ENCODE results near the gene BRF1.
A peak's percentile ranks its signal among the peaks of the same experiment; 100 is the strongest.
"Not testable (repeated sequence)": the region's sequence is repeated elsewhere in the genome, so short reads cannot be mapped to it uniquely, and the experiment has no call there.

The BRF1 gene

DNA sequence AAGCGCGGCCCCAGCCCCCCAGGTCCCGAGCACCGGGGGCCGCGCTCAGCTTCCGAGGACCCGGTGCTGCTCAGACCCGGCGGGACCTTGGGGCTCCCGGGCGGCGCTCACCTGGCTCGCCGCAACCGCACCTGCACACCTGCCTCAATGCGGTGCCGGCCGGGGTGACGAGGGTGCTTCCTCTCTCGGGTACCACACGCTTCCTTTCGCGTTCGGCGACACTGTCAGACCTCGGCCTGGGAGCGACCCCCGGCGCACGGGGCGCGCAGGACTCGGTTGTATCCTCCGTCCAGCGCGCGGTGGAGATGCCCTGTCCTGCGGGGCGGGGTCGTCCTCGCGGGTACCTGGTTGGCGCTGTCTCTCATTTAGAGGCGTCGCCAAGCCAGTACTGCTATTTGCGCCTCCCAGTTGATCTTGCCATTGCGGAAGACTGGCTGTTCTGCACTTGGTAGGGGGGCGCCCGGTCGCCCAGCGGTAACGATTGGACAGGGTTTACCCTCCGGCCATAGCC lies 14.5 kb upstream of the BRF1 start:
- no peak for DNase-seq

DNA sequence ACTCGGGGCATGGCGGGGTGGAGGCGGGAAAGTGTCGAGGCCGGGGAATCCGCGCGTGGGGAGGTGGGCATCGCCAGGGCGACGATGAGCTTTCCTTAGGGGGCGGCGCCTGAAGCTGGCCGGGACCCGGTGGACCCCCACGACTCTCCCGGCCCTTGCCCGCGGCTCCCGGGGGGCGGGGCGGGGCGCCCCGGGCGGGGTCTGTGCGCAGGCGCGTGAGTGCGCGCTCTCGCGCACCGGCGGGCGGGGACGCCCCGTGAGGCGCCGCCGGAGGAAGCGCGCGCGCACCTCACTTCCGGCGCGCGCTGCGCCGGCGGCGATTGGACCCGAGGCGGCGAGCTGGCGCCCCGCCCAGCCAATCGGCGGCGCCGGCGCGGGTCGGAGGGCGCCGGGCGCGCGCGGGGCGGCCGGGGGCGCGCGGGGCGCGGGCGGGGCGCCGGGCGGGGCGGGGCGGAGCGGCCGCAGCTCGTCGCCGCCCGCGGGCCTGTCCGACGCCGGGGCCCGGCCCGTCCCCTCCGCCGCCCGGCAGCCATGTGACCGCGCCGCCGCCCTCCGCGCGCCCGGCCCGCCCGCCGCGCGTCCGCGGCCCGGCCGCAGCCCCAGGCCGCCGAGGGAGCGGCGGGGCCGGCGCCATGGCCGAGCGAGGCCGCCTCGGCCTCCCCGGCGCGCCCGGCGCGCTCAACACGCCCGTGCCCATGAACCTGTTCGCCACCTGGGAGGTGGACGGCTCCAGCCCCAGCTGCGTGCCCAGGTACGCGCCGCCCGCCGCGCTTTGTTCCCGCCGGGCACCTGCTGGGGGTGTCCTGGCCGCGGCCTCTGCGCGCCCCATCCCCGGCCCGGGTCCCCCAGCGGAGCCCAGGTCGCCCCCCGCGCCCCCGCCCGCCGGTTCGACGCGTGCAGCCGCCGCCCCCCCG lies 13.7 kb upstream of the BRF1 start, which contains the start of gene PACS2:
Gene PACS2 (plus strand): TSS at position 462 of the 914 bp plus-strand sequence. CDS start 171 bp downstream, at position 633.
- DNase-seq = peak; percentile 88

DNA sequence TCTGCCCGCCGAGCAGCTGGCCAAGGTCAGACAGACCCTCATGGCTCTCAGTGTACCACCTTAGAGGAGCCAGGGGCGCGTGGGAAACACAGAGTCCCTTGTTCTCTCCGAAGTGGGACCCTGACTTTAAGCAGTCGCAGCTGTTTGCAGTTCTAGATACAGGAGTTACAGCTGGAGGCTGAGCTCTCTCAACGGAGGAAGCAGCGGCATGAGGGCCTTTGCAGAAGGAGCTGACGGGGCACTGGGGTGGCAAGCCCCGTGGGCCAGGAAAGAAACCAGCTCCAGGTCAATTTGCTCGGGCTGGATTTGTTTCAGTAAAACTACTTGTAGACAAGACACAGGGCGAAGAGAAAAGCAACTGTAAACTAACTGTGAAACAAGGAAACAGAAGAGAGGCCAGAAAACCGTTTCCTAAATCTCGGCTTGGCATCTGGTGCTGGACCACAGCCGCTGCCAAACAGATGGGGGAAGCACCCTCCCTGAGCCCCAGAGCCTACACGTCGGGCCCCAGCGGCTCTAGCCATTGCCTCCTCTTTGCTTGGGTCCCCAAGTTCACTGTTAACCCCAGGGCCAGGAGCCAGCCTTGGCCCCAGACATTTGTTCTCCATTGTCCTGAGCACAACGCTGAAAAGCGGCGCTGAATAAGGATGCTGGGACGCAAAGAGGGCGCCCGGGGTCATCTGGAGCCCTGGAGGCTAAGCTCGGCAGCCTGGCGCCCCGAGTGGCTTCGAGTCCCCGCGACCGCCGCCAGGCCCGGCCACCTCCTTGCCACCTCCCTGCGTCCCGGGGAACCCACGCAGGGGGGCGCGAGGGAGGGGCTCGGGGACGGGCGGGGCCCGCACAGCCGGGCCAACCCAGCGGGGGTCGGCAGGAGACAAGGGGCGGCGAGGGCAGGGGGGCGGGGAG lies 12.8 kb upstream of the BRF1 start:
- DNase-seq = no peak

DNA sequence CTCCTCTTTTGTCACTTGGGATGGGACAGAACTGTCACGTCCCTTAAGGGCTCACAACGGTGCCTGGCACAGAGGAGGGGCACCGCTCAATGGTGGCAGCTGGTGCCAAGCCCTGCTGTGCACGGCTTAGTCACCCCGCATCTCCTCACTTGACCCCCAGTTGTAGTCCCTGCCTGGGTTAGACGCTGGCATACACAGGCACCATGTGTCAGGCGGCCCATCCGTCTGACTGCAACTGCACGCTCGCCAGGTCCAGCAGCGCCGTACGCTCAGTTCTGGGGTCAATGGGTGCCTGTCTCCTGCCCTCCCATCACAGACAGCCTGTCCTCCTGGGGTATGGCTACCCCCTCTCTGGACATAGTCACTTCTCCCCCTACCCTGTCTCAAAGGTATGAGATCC lies 12.2 kb upstream of the BRF1 start:
- no peak for DNase-seq

DNA sequence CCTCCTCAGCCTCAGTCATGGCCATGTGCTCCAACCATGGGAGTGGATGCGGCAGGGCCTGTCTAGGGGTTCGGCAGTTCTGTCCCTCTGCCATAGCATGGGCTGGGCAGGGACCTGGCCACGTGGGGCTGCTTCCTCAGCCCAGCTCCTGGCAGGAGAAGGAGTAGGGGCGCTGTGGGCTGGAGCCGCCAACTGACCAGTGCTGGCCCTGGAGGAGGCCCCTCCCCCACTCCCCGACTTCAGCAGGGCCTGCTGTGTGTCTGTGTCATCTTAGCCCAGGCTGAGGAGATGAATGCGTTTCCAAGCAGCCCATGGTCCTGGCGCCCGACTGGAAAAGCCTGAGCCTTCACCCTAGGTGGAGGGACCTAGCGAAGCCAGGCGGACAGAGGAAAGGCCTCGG lies 11.0 kb upstream of the BRF1 start:
- DNase-seq = no peak

DNA sequence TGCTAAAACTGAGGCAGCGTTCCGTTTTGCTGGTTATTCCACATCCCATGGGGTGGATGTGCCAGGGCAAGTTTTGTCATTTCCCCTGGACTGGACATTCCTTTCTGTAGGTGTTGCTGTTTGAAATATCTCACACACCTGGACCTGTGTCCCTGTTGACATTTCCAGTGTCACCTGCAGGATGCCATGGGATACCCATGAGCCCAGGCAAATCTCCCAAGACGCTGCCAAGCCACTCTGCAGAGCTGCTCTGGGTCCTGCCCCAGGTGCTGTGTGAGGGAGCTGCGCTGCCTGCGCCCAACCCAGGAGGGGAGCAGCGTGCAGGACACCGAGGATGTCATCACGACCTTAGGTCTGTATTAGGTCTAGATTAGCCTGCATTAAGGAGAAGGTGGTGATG lies 8.6 kb upstream of the BRF1 start:
- DNase-seq = no peak

DNA sequence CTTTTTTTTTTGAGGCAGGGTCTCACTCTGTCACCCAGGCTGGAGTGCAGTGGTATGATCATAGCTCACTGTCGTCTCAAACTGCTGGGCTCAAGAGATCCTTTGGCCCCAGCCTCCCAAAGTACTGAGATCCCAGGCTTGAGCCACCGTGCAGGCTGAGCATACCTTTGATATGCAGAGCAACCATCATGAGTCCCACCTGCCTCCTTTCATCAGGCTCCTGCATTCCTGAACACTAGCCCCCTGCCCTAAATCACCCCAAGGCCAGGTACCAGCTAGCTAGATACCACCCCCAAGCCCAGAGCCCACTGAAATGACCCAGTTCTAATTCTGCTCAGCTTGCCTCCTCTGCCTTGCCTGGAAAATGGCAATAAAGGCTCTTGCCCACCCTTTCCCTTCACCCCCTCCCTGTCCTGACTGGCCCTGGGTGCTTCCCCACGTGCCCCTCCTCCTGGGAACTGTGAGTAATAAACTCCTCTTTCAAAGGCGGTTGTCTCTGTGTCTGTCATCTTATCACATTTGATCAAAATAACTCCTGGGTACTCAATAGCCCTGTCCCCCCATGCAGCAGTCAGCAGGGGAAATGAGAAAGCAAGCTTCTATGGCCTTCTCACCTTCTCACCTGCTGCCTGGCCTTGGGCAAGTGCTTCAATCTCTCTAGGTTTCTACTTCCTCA lies 6.4 kb upstream of the BRF1 start:
- DNase-seq = no peak

DNA sequence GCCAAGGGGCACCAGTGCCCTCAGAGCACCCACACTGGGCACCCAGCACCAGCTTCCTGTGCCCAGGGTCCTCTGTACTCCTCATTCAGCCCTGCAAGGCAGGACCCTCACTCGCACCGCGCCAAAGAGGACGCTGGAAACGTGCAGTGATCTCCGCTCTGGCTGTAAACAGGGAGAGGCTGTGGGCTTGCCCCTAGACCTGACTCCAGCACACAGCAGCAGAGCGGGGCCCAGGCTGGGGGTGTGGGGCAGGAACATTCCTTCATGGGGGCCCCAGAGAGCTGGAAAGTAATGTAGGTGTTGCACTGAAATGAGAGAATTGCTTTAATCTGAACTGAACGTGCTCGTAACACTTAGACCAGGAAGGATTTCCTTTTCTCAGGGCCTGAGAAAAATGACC lies 5.0 kb upstream of the BRF1 start:
- no peak for DNase-seq

DNA sequence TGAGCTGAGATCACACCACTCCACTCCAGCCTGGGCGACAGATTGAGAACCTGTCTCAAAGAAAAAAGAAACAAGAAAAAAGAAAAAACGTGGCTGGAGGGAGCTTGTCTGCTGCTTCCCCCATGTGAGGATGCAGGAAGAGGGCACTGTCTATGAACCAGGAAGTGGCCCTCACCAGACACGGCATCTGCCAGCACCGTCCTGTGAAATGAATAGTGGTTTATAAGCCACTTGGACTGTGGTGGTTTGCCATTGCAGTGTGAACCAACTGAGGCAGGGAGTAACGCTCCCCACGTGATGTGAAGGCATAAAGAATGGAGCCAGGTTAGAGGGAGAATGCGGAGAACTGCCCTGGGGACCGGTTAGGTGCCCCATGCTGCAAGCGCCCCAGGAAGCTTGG lies 4.5 kb upstream of the BRF1 start:
- DNase-seq = no peak

DNA sequence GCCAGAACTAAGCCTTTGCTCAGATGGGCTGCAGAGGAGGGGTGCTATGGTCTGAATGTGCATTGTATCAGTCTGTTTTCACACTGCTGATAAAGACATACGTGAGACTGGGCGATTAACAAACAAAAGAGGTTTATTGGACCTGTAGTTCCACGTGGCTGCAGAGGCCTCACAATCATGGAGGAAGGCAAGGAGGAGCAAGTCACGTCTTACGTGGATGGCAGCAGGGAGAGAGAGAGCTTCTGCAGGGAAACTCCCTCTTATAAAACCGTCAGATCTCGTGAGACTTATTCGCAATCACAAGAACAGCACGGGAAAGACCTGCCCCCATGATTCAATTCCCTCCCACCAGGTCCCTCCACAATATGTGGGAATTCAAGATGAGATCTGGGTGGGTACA lies 3.8 kb upstream of the BRF1 start:
- DNase-seq = no peak

DNA sequence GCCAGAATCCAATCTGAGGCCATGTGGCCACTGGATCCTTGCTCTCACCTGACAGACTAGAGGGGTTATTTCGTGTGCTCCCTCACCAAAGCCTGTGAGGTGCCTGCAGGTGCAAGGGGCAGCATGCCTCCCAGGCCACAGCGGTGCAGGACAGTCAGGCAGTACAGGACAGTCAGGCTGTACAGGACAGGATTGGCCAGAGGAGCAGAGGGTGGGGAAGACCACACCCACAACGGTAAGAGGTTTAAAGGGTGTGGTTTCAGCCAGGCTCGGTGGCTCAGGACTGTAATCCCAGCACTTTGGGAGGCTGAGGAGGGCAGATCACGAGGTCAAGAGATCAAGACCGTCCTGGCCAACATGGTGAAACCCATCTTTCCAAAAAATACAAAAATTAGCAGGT lies 3.1 kb upstream of the BRF1 start:
- DNase-seq = no peak

DNA sequence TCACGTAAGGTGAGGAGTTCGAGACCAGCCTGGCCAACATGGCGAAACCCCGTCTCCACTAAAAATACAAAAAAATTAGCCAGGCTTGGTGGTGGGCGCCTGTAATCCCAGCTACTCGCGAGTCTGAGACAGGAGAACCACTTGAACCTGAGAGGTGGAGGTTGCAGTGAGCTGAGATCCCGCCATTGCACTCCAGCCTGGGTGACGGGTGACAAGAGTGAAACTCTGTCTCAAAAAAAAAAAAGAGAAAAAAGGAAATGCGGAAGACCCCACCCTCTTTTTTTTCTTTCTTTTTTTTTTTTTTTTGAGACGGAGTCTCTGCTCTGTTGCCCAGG lies 1.1 kb upstream of the BRF1 start:
- not testable (repeated sequence) for DNase-seq

DNA sequence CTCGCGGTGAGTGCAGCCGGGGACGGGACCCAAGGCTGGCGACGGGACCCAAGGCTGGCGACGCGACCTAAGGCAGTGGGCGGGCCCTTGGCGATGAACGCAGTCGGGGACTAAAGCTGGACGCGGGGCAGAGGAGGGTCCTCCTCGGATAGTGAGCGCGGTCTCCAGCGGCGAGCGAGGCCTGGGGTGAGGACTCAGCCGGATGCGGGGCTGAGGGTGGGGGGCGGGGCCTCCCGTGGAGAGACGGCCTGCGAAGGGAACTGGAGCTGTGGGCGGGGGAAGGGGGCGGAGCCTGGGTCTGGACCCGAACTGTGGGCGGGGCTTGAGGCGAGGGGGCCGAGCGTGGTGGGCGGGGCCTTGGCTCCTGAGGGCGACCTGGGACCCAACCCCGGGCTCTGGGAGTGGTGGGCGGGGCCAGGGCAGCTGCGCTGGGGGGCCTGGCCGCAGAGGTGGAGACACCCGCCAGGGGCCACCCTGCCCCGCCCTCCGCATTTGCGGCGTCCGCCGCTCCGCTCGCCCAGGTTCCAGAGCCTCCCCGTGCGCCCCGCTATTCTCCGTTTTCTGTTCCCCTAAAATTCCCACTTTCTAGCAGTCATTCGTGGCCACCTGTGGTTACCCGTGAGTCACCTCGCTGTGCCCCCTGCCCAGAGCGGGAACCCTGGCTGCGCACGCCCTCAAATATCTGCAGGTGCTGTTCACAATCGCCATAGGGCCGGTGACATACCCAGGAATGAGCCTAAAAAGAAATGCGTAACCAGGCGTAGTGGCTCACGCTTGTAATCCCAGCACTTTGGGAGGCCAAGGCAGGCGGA lies 508 bp upstream of the BRF1 start:
- DNase-seq = peak; percentile 92

DNA sequence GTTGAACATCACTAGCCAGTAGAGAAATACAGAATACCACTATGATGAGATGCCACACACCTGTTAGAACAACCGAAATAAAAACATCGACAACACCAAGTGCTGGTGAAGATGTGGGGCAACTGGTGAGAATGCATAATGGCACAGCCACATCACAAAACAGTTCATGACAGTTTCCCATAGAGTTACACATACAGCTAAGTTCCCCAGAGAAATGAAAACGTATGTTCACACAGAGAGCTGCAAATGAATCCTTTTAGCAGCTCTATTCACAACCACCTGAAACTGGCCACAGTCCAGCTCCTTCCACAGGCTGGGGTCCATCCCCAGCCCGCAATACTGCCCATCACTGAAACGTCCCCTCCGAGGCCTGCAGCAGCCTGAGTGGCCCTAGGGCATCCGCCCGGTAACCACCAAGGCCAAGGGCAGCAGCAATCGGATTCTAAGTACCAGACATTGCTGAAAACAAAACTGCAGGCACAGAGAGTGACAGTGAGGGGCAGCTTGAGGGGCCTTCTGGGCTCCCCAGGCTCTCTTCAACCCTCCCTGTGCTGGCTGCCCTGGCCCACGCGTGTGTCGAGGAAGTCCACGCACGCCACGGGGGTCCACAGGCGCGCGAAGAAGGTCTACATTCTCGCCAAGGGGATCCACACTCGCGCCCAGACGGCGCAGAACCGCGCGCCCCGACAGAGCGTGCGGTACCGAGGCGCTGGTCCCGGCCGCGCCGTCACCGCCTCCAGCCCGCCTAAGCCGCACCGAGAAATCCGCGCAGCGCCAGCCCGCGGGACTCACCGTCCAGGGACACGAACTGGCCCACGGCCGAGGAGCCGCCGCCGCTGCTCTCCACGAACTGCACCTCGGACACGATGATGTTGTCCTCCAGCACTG lies 903 bp downstream of the BRF1 start:
- no peak for DNase-seq

DNA sequence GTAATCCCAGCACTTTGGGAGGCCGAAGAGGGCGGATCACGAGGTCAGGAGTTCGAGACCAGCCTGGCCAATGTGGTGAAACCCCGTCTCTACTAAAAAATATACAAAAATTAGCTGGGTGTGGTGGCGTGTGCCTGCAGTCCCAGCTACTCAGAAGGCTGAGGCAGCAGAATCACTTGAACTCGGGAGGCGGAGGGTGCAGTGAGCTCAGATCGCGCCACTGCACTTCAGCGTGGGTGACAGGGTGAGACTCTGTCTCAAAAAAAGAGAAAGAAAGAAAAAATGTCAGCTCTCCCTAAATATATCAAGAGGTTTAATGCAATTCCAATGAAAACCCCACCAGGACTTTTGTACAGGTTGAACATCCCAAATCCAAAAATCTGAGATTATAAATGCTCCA lies 3.5 kb downstream of the BRF1 start:
- DNase-seq = not testable (repeated sequence)

DNA sequence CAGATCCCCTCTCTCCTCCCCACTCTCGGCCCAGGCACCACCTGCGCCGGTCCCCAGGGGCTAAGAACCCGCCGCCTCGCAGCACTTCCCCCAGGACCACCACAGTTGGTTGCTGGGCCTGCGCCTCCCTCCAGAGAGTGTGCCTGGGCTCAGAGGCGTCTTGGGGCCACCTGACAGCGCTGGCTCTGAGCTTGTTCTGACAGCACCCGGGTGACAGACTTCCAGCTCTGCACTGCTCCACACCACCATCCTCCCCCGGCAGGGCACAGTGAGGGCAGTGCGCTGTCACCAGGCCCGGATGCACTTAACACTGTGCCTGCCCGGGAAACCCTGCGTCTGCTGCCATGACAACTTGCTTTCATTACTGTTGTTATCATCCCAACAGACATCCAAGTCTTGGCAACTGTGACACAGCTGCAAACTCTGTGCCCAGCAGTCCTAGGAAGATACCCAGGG lies 6.6 kb downstream of the BRF1 start:
- peak; percentile 59 for DNase-seq

DNA sequence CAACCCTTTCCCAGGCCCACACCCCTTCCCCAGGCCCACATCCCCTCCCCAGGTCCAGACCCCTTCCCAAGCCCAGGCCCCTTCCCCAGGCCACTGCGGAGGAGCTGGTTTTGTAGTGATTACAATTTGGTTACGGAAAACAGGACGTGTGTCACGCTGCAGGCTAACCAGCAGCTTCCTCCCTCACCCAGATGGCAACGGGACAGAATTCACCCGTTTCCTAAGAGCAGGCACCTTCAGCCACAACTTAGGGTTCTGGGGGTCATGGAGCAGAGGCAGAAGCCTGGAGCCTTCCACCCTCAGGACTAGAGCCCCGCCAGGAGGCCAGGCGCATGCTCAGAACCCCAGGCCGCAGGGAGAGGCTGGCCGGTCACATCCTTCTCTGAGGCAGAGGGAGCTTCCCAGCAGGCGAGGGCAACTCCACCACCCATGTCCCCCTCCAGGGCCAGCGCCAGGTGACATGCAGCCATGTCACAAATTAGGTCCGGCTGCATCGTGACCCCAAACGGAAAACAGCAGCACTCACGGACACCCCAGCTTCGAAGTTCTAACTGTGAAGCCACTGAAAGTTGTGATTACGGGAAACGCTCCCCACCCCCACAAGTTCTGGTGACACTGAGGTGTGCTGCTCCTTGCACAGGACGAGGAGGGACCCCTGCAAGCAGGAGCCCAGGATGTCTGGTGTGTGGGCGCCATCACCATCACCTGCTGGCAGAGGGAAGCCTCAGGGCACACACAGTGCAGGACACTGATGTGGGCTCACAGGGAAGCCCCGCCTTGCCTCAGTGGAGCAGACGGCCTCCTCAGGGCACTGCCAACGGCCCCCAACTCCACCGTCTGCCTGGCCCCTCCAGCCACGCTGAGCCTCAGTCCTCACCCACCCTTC lies 7.7 kb downstream of the BRF1 start:
- DNase-seq = no peak

DNA sequence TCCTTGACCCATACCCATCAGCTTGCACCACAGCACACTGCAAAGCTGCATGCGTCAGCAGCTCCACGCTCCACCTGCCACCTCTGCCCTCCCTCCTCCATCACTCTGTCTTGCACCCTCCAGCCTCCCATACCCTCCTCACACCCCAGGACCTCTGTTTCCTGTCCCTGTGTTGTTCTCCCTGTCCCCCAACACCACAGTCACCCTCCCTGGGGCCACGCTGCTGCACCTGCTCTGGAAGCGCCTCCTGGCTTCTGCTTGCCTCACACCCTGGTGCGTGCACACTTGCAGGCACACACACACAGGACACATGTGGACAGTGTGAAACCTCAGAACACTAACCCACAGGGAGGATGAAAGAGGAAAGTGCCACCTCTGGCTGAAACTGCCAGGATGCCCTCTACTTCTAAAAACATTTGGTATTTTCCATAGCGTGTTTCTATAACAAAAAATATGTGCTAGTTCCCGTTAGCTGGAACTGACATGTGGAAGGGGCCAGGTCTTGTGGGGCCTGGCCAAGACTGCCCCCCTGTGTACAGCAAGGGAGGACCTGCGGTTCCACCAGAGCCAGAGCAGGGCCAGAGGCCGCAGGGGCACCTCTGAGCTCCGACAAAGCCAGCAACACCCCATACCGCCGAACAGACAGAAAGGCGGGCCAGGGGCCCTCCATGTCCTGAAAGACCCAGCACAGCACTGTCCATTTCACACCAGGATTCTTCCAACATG lies 10.0 kb downstream of the BRF1 start:
- no peak for DNase-seq

DNA sequence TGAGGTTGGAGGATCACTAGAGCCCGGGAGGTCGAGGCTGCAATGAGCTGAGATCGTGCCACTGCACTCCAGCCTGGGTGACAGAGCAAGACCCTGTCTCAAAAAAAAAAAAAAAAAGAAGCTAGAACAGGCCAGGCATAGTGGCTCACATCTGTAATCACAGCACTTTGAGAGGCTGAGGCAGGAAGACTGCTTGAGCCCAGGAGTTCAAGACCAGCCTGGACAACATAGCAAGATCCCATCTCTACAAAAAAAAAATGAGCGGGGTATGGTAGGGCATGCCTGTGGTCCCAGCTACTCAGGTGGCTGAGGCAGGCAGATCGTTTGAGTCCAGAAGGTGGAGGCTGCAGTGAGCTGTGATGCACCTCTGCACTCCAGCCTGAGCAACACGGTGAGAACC lies 11.9 kb downstream of the BRF1 start:
- DNase-seq = not testable (repeated sequence)
